H1 (cell line): ENCODE results near the gene ZMYND10. TPM values are rescaled to one million over a fixed set of nuclear protein-coding genes. Genes with fewer than 3 reads are reported as not detected.

Source experiments
- CTCF ChIA-PET: fragments of 300-600 bp; sonication (Branson Sonifier 250); formaldehyde crosslinking; loops from one replicate; lab custom pipeline; 2021; ENCODE audit not compliant: partially characterized antibody; lab: Charles Lee
- POLR2A ChIA-PET: fragments of 300-600 bp; sonication (Branson Sonifier 250); formaldehyde crosslinking; loops from one replicate; lab custom pipeline; 2021; ENCODE audit warnings: inconsistent platforms; ENCODE audit not compliant: partially characterized antibody; lab: Charles Lee
- DNase-seq, 2 experiments: peaks; one replicate each; pipeline versions ENCODE4 v3.0.0 to v3.0.0-alpha.2; 2010 to 2022; ENCODE audit warnings: low spot score in 2 of 2, low read depth in 1 of 2, mixed read lengths in 1 of 2
- FAIRE-seq: peaks from 2 replicates; lab custom pipeline; 2011; peaks lifted over from hg19 to GRCh38; lab: Jason Lieb, UNC
- H2AFZ ChIP-seq: 2 replicates; pipeline ENCODE4 v1.8.1; 2012; ENCODE audit warnings: low read length, inconsistent platforms
- H2AK5ac ChIP-seq: 2 replicates; pipeline ENCODE4 v1.6.1; 2013; ENCODE audit warnings: low read depth, low read length
- H2BK120ac ChIP-seq: replicated peaks from 2 replicates; pipeline ENCODE3; 2013; ENCODE audit warnings: low read depth, low read length, inconsistent platforms
- H2BK12ac ChIP-seq: 2 replicates; pipeline ENCODE4 v1.6.1; 2013; ENCODE audit warnings: low read depth, low read length
- H2BK15ac ChIP-seq: 2 replicates; pipeline ENCODE4 v1.6.1; 2013; ENCODE audit warnings: low read length
- H2BK20ac ChIP-seq: 2 replicates; pipeline ENCODE4 v1.6.1; 2013; ENCODE audit warnings: low read length
- H2BK5ac ChIP-seq: 2 replicates; pipeline ENCODE4 v1.6.1; 2013; ENCODE audit warnings: low read depth, low read length
- H3K14ac ChIP-seq: 2 replicates; pipeline ENCODE4 v1.6.1; 2013; ENCODE audit warnings: inconsistent platforms; ENCODE audit not compliant: insufficient read length
- H3K18ac ChIP-seq: 2 replicates; pipeline ENCODE4 v1.6.1; 2013; ENCODE audit warnings: low read length; ENCODE audit errors: extremely low read depth
- H3K23ac ChIP-seq: 2 replicates; pipeline ENCODE4 v1.6.1; 2013; ENCODE audit warnings: inconsistent platforms; ENCODE audit not compliant: insufficient read length
- H3K23me2 ChIP-seq: 2 replicates; pipeline ENCODE4 v1.6.1; 2013; ENCODE audit warnings: low read depth, low read length
- H3K27ac ChIP-seq: 2 replicates; pipeline ENCODE4 v1.6.1; 2011; ENCODE audit warnings: low read depth, low read length, inconsistent platforms
- H3K27me3 ChIP-seq, 4 experiments: replicated peaks in 1 of 4; 1 replicate in 1 of 4; 2 replicates in 3 of 4; pipeline versions ENCODE4 v1.6.1 to v1.8.1; 2011 to 2013; ENCODE audit warnings: low read length in 3 of 4, mild to moderate bottlenecking in 3 of 4, inconsistent platforms in 2 of 4, mixed read lengths in 2 of 4, moderate library complexity in 1 of 4; ENCODE audit not compliant: control insufficient read depth in 3 of 4, insufficient read depth in 3 of 4; ENCODE audit errors: extremely low read depth in 1 of 4
- H3K36me3 ChIP-seq, 4 experiments: 2 replicates each; pipeline versions ENCODE4 v1.6.1 to v1.8.1; 2011 to 2013; ENCODE audit warnings: mild to moderate bottlenecking in 4 of 4, low read length in 3 of 4, moderate library complexity in 2 of 4, control low read depth in 1 of 4, inconsistent platforms in 1 of 4; ENCODE audit not compliant: insufficient read depth in 4 of 4, control insufficient read depth in 2 of 4
- H3K4ac ChIP-seq: replicated peaks from 2 replicates; pipeline ENCODE3; 2013; ENCODE audit warnings: low read length, low read depth, mixed read lengths, inconsistent platforms; ENCODE audit not compliant: insufficient read length
- H3K4me1 ChIP-seq, 4 experiments: replicated peaks in 1 of 4; 1 replicate in 1 of 4; 2 replicates in 3 of 4; pipeline versions ENCODE4 v1.6.1 to v1.8.1; 2011 to 2013; ENCODE audit warnings: low read length in 3 of 4, inconsistent platforms in 2 of 4, mixed read lengths in 1 of 4; ENCODE audit not compliant: insufficient read depth in 4 of 4, control insufficient read depth in 3 of 4
- H3K4me2 ChIP-seq, 2 experiments: 2 replicates each; pipeline versions ENCODE4 v1.6.1 to v1.8.1; 2011 to 2013; ENCODE audit warnings: low read depth in 2 of 2, low read length in 2 of 2, control low read depth in 1 of 2, inconsistent platforms in 1 of 2, mild to moderate bottlenecking in 1 of 2; ENCODE audit not compliant: insufficient read depth in 1 of 2
- H3K4me3 ChIP-seq, 4 experiments: fragments of 200-600, 300-600 bp in 1 of 4; sonication (generic), shearing (Covaris generic), sonication (Bioruptor Twin) in 1 of 4; 2 replicates each; pipeline versions ENCODE4 v1.5.1 to v1.8.1; 2011 to 2016; ENCODE audit warnings: low read length in 4 of 4, low read depth in 3 of 4, control low read depth in 2 of 4, inconsistent platforms in 2 of 4, mild to moderate bottlenecking in 2 of 4, mixed read lengths in 1 of 4, moderate library complexity in 1 of 4; ENCODE audit not compliant: insufficient read depth in 2 of 4; ENCODE audit errors: extremely low read depth in 1 of 4
- H3K56ac ChIP-seq: replicated peaks from 2 replicates; pipeline ENCODE3; 2013; ENCODE audit warnings: low read depth, mild to moderate bottlenecking, mixed read lengths, low read length, inconsistent platforms; ENCODE audit not compliant: insufficient read length
- H3K79me1 ChIP-seq: 2 replicates; pipeline ENCODE4 v1.6.1; 2013; ENCODE audit warnings: low read depth, low read length, control low read depth
- H3K79me2 ChIP-seq, 2 experiments: 2 replicates each; pipeline versions ENCODE4 v1.6.1 to v1.8.1; 2012 to 2013; ENCODE audit warnings: low read length in 2 of 2, mild to moderate bottlenecking in 2 of 2, inconsistent platforms in 1 of 2; ENCODE audit not compliant: insufficient read depth in 2 of 2, control insufficient read depth in 1 of 2
- H3K9ac ChIP-seq, 4 experiments: replicated peaks in 1 of 4; 1 replicate in 1 of 4; 2 replicates in 3 of 4; pipeline versions ENCODE4 v1.6.1 to v1.8.1; 2011 to 2013; ENCODE audit warnings: low read depth in 3 of 4, low read length in 3 of 4, control low read depth in 2 of 4, mild to moderate bottlenecking in 2 of 4, moderate library complexity in 2 of 4, inconsistent platforms in 1 of 4; ENCODE audit errors: extremely low read depth in 1 of 4
- H3K9me3 ChIP-seq, 2 experiments: 2 replicates each; pipeline versions ENCODE4 v1.6.1 to v1.8.1; 2012 to 2013; ENCODE audit warnings: mild to moderate bottlenecking in 2 of 2, moderate library complexity in 2 of 2, control low read depth in 1 of 2, inconsistent platforms in 1 of 2, low read depth in 1 of 2, low read length in 1 of 2, mixed read lengths in 1 of 2; ENCODE audit not compliant: insufficient read depth in 2 of 2
- H4K20me1 ChIP-seq, 2 experiments: replicated peaks in 1 of 2; 2 replicates each; pipeline versions ENCODE3 to v1.8.1; 2011 to 2013; ENCODE audit warnings: inconsistent platforms in 2 of 2, low read length in 2 of 2, mild to moderate bottlenecking in 1 of 2; ENCODE audit not compliant: insufficient read depth in 2 of 2, control insufficient read depth in 1 of 2
- H4K5ac ChIP-seq: 2 replicates; pipeline ENCODE4 v1.6.1; 2013; ENCODE audit warnings: low read length, low read depth, mixed read lengths, inconsistent platforms; ENCODE audit not compliant: insufficient read length
- H4K8ac ChIP-seq: 2 replicates; pipeline ENCODE4 v1.8.0; 2013; ENCODE audit warnings: mild to moderate bottlenecking, moderate library complexity, low read length, inconsistent platforms; ENCODE audit not compliant: insufficient read depth; ENCODE audit errors: extremely low read depth
- H4K91ac ChIP-seq: replicated peaks from 2 replicates; pipeline ENCODE3; 2013; ENCODE audit warnings: low read length, mixed read lengths, inconsistent platforms; ENCODE audit not compliant: insufficient read length
- HDAC6 ChIP-seq: IDR thresholded peaks from one replicate; pipeline ENCODE4 v1.7.1; 2012; ENCODE audit warnings: low read depth, mild to moderate bottlenecking, inconsistent platforms, low read length, moderate library complexity
- SP4 ChIP-seq: IDR thresholded peaks from 2 replicates; pipeline ENCODE4 v1.6.1; 2012; ENCODE audit warnings: low read length, inconsistent platforms
- WGBS, 2 experiments: shearing (Covaris generic) in 1 of 2; methylation state at CpG; one replicate each; pipeline versions ENCODE4 v1.1.6 to v1.1.7; 2013 to 2015; ENCODE audit warnings: low lambda C conversion rate in 2 of 2, mixed read lengths in 2 of 2, inconsistent platforms in 1 of 2, low coverage in 1 of 2, missing lambda C conversion rate in 1 of 2; ENCODE audit not compliant: insufficient replicate concordance in 2 of 2, insufficient coverage in 1 of 2, insufficient read length in 1 of 2; ENCODE audit errors: extremely low coverage in 1 of 2, missing lambda C conversion rate in 1 of 2; 5-methylcytosine and 5-hydroxymethylcytosine counted together
- polyA plus RNA-seq, 7 experiments: library from polyadenylated mRNA; depleted of rRNA in 3 of 7; stranded (reverse) in 5 of 7; unstranded in 2 of 7; fragments of >200 nt in 5 of 7; fragments of 200-250 nt in 2 of 7; gene quantifications; 1 replicate in 5 of 7; 2 replicates in 1 of 7; 4 replicates in 1 of 7; pipeline versions ENCODE4 v1.2.1 to v1.2.3, GENCODE V29; 2011 to 2013; ENCODE audit warnings: missing spikeins in 2 of 7, mixed read lengths in 2 of 7
- total RNA-seq: library from RNA; stranded (reverse); fragmentation: NEBNext Ultra II Directional; extraction: Animal tissue kit (Norgen Biotek cat#: 25700); gene quantifications from 2 replicates; pipeline ENCODE4 v1.2.1, GENCODE V29; 2021
- TF ChIP-seq, protein P1 (sequence below), 3 experiments: IDR thresholded peaks; 1 replicate in 2 of 3; 2 replicates in 1 of 3; pipeline versions ENCODE4 v1.5.1 to v1.6.1; 2011; ENCODE audit warnings: low read length in 3 of 3, mild to moderate bottlenecking in 3 of 3, inconsistent platforms in 2 of 3, low read depth in 1 of 3, moderate library complexity in 1 of 3; ENCODE audit not compliant: insufficient read depth in 1 of 3; ENCODE audit errors: control extremely low read depth in 1 of 3

ZMYND10 gene
- total and polyA plus RNA-seq, 2 of the 8 experiments (the other 6 are each of a cell fraction or from before 2014, with no cell fraction given), result 0.56 to 0.79 TPM

GRCh38 chr3:50297896-50298725 lies 47.4 kb downstream of the ZMYND10 start:
- no peak overlapping the region for H3K56ac ChIP-seq
- H2BK15ac ChIP-seq, result no peak overlapping the region
- H3K9me3 ChIP-seq, result no peaks in the 10 kb centered on the region
- H3K23me2 ChIP-seq, result peaks cover 5% of the 10 kb centered on the region; the same call in 1 of the 2 replicates
- H2BK12ac ChIP-seq, result no peak overlapping the region
- no peak overlapping the region for H3K23ac ChIP-seq
- no peak overlapping the region for H3K4ac ChIP-seq
- H2BK20ac ChIP-seq, result no peak overlapping the region
- peaks cover 0 to 23% (median 8%) of the 10 kb centered on the region in 4 experiments; a peak in 6 of 7 replicates for H3K4me1 ChIP-seq
- ChIA-PET CTCF (interaction anchor here (0.8 to 1.8 kb wide), 11 partner anchors 10 to 253 kb away, joined by 3 to 7 read pairs (median 3); partner anchors contain the start of genes LSMEM2 and TUSC2), POLR2A (interaction anchor here (0.8 to 11.3 kb wide), 9 partner anchors 9 to 73 kb away, joined by 3 to 149 read pairs (median 3); partner anchors contain the start of genes HYAL2, SEMA3B and TUSC2)
- H4K8ac ChIP-seq, result no peak overlapping the region; the same call in 1 of the 2 replicates
- peak overlapping the region; percentile 70 to 89 (median 80); a peak in 7 of 8 replicates for H3K4me3 ChIP-seq
- no peak overlapping the region for H3K27ac ChIP-seq
- H2BK120ac ChIP-seq, result no peak overlapping the region
- H4K20me1 ChIP-seq, result peaks cover 0 to 2% of the 10 kb centered on the region in 2 experiments
- H3K79me2 ChIP-seq, result no peaks in the 10 kb centered on the region
- no peaks in the 10 kb centered on the region; a peak in 1 of 7 replicates for H3K27me3 ChIP-seq
- H2AK5ac ChIP-seq, result no peak overlapping the region
- FAIRE-seq (no peak), DNase-seq (peak in 1 of 2 experiments; percentile 52)
- WGBS, 2 experiments, result 76% methylated on average over 9 of the region's 9 CpGs; no CpG with 5 or more reads in 1 of the 2 experiments
- H3K79me1 ChIP-seq, result no peaks in the 10 kb centered on the region
- no peak overlapping the region for H3K18ac ChIP-seq
- H2AFZ ChIP-seq, result no peak overlapping the region
- H2BK5ac ChIP-seq, result no peak overlapping the region
- H3K4me2 ChIP-seq, result peak overlapping the region; percentile 67 to 92
- H3K9ac ChIP-seq, result no peak overlapping the region
- H4K5ac ChIP-seq, result no peak overlapping the region
- H3K14ac ChIP-seq, result no peak overlapping the region
- H3K36me3 ChIP-seq, result no peaks in the 10 kb centered on the region
- H4K91ac ChIP-seq, result no peak overlapping the region
- TF ChIP-seq SP4 (no peak), HDAC6 (no peak)
- TF ChIP-seq, protein P1, sequence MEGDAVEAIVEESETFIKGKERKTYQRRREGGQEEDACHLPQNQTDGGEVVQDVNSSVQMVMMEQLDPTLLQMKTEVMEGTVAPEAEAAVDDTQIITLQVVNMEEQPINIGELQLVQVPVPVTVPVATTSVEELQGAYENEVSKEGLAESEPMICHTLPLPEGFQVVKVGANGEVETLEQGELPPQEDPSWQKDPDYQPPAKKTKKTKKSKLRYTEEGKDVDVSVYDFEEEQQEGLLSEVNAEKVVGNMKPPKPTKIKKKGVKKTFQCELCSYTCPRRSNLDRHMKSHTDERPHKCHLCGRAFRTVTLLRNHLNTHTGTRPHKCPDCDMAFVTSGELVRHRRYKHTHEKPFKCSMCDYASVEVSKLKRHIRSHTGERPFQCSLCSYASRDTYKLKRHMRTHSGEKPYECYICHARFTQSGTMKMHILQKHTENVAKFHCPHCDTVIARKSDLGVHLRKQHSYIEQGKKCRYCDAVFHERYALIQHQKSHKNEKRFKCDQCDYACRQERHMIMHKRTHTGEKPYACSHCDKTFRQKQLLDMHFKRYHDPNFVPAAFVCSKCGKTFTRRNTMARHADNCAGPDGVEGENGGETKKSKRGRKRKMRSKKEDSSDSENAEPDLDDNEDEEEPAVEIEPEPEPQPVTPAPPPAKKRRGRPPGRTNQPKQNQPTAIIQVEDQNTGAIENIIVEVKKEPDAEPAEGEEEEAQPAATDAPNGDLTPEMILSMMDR (IDR thresholded peaks at IDR 0.05; ENCODE audit: control extremely low read depth in 1 of 3, insufficient read depth in 1 of 3, low read depth in 1 of 3, low read length in 3 of 3), result 0 out of 4 replicates have a peak, but pooled peaks of 1 of the 3 experiments have one; percentile 2
